PC-3 (cell line): ENCODE data around the gene TMSB4X. TPM values are rescaled to one million over a fixed set of nuclear protein-coding genes. Genes with fewer than 3 reads are reported as not detected.
A peak's percentile ranks its signal among the peaks of the same experiment; 100 is the strongest.

ENCODE experiments used
- ATAC-seq: fragments of 200-7000 bp; cut with Tn5 transposase; 2 replicates; pipeline ENCODE4 v1.9.1; 2020; ENCODE audit warnings: mild to moderate bottlenecking, moderate library complexity
- BruUV-seq: library from RNA; stranded (reverse); fragments of 400-500 nt; replicated peaks from 2 replicates; lab custom pipeline; 2021; lab: Mats Ljungman, UMichigan
- CTCF ChIA-PET: fragments of 300-600 bp; sonication (Branson Sonifier 250); formaldehyde crosslinking; loops from one replicate; lab custom pipeline; 2022; ENCODE audit warnings: antibody characterized with exemption; lab: Charles Lee
- POLR2A ChIA-PET: fragments of 300-600 bp; sonication (Branson Sonifier 250); formaldehyde crosslinking; loops from one replicate; lab custom pipeline; 2022; ENCODE audit warnings: antibody characterized with exemption; ENCODE audit not compliant: unreplicated experiment; lab: Charles Lee
- DNase-seq: peaks from one replicate; pipeline ENCODE4 v3.0.0-alpha.2; 2015
- H2AFZ ChIP-seq: fragments of 300-600 bp; sonication (generic); 2 replicates; pipeline ENCODE4 v1.6.0; 2016; ENCODE audit warnings: antibody characterized with exemption, low read length
- H3F3A ChIP-seq: fragments of 300-600 bp; sonication (generic); one replicate; pipeline ENCODE4 v1.6.0; 2017; ENCODE audit warnings: antibody characterized with exemption, low read length, control low read depth, mild to moderate bottlenecking; ENCODE audit not compliant: unreplicated experiment
- H3K27ac ChIP-seq: fragments of 300-600 bp; sonication (generic); 2 replicates; pipeline ENCODE4 v1.5.1; 2016; ENCODE audit warnings: mild to moderate bottlenecking, low read length
- H3K27me3 ChIP-seq: fragments of 300-600 bp; sonication (generic); 2 replicates; pipeline ENCODE4 v1.6.1; 2016; ENCODE audit warnings: low read length, mixed read lengths
- H3K36me3 ChIP-seq: fragments of 300-600 bp; sonication (generic); 2 replicates; pipeline ENCODE4 v1.6.1; 2016; ENCODE audit warnings: low read depth, mixed run types, low read length, mixed read lengths
- H3K4me1 ChIP-seq: fragments of 300-600 bp; sonication (generic); 2 replicates; pipeline ENCODE4 v1.5.1; 2016; ENCODE audit warnings: low read length; ENCODE audit not compliant: insufficient read depth
- H3K4me2 ChIP-seq: fragments of 300-600 bp; sonication (generic); 2 replicates; pipeline ENCODE4 v1.6.0; 2016; ENCODE audit warnings: low read length
- H3K4me3 ChIP-seq: fragments of 300-600 bp; sonication (generic); 2 replicates; pipeline ENCODE4 v1.5.1; 2016; ENCODE audit warnings: mild to moderate bottlenecking, low read length, mixed read lengths
- H3K79me2 ChIP-seq: fragments of 300-600 bp; sonication (generic); 2 replicates; pipeline ENCODE4 v1.6.1; 2017; ENCODE audit warnings: low read length, mixed read lengths
- H3K9ac ChIP-seq: fragments of 300-600 bp; sonication (generic); 2 replicates; pipeline ENCODE4 v1.6.0; 2016; ENCODE audit warnings: mild to moderate bottlenecking, low read length
- H3K9me2 ChIP-seq: fragments of 300-600 bp; sonication (generic); replicated peaks from 2 replicates; pipeline ENCODE4 v1.6.1; 2016; ENCODE audit warnings: mixed run types, low read length, mixed read lengths
- H3K9me3 ChIP-seq: fragments of 300-600 bp; sonication (generic); 2 replicates; pipeline ENCODE4 v1.6.1; 2016; ENCODE audit warnings: low read length, mixed read lengths
- H4K20me1 ChIP-seq: fragments of 300-600 bp; sonication (generic); 2 replicates; pipeline ENCODE4 v1.6.1; 2016; ENCODE audit warnings: low read length, mixed read lengths
- CTCF ChIP-seq: fragments of 300-600 bp; sonication (generic); conservative IDR thresholded peaks from 2 replicates; pipeline ENCODE4 v1.5.1; 2017; ENCODE audit warnings: antibody characterized with exemption, low read depth, mild to moderate bottlenecking, low read length
- EZH2 ChIP-seq: fragments of 300-600 bp; sonication (generic); IDR thresholded peaks from one replicate; pipeline ENCODE4 v1.6.1; 2017; ENCODE audit warnings: antibody characterized with exemption, mild to moderate bottlenecking, low read length; ENCODE audit not compliant: unreplicated experiment
- EZH2phosphoT487 ChIP-seq: fragments of 300-600 bp; sonication (generic); IDR thresholded peaks from 2 replicates; pipeline ENCODE4 v1.6.1; 2018; ENCODE audit warnings: mild to moderate bottlenecking, antibody characterized with exemption, low read length, borderline replicate concordance
- intact Hi-C: fragments of 100-400 bp; cut with micrococcal nuclease; formaldehyde crosslinking; loops from 2 replicates; pipeline ENCODE4 v1.9.0; 2023
- total RNA-seq: library from RNA; depleted of rRNA; stranded (reverse); fragments of >200 nt; gene quantifications from 2 replicates; pipeline ENCODE4 v1.2.3, GENCODE V29; 2014

TMSB4X gene
- total RNA-seq, 1 experiment from 2014 or later, result 2,159 TPM

GRCh38 chrX:13013363-13014110 lies 38.6 kb downstream of the TMSB4X start:
- DNase-seq (no peak), ATAC-seq (0 out of 2 replicates have a peak, but pooled peaks have one; percentile 29)
- no peak overlapping the region for H3K4me3 ChIP-seq
- H3F3A ChIP-seq, result no peaks in the 10 kb centered on the region
- H3K4me2 ChIP-seq, result no peak overlapping the region
- no peak overlapping the region for H3K27ac ChIP-seq
- ChIA-PET POLR2A (no interaction called here), CTCF (no interaction called here)
- no TSS peak for BruUV-seq
- no peaks in the 10 kb centered on the region for H3K9me2 ChIP-seq
- no peak overlapping the region; the same call in 1 of the 2 replicates for H2AFZ ChIP-seq
- H3K9me3 ChIP-seq, result no peaks in the 10 kb centered on the region
- no peak overlapping the region for H3K9ac ChIP-seq
- no peak for TF ChIP-seq CTCF
- TF ChIP-seq EZH2phosphoT487, result no peak
- TF ChIP-seq EZH2, result no peak
- no peaks in the 10 kb centered on the region for H4K20me1 ChIP-seq
- H3K36me3 ChIP-seq, result no peaks in the 10 kb centered on the region
- no peaks in the 10 kb centered on the region for H3K27me3 ChIP-seq
- no peaks in the 10 kb centered on the region for H3K79me2 ChIP-seq
- intact Hi-C loops, result no loop called here
- peaks cover 37% of the 10 kb centered on the region for H3K4me1 ChIP-seq

GRCh38 chrX:13014111-13015096 lies 39.5 kb downstream of the TMSB4X start:
- no peaks in the 10 kb centered on the region for H4K20me1 ChIP-seq
- no peak for DNase-seq
- H3K4me2 ChIP-seq, result no peak overlapping the region
- no peaks in the 10 kb centered on the region for H3K9me3 ChIP-seq
- H3F3A ChIP-seq, result no peaks in the 10 kb centered on the region
- H3K4me1 ChIP-seq, result peaks cover 28% of the 10 kb centered on the region
- POLR2A ChIA-PET, result no interaction called here
- no peaks in the 10 kb centered on the region for H3K9me2 ChIP-seq
- no peaks in the 10 kb centered on the region for H3K27me3 ChIP-seq
- H3K4me3 ChIP-seq, result no peak overlapping the region
- no TSS peak for BruUV-seq
- no peak overlapping the region for H3K9ac ChIP-seq
- no peak overlapping the region for H2AFZ ChIP-seq
- TF ChIP-seq CTCF (no peak), EZH2phosphoT487 (no peak), EZH2 (no peak)
- intact Hi-C loops, result no loop called here
- H3K27ac ChIP-seq, result no peak overlapping the region
- no peaks in the 10 kb centered on the region for H3K36me3 ChIP-seq
- CTCF ChIA-PET, result no interaction called here
- ATAC-seq, result no peak
- no peaks in the 10 kb centered on the region for H3K79me2 ChIP-seq
